Osteoblast (primary cell): Measurements from ENCODE around the gene DUT. TPM values are rescaled to one million over a fixed set of nuclear protein-coding genes. Genes with fewer than 3 reads are reported as not detected.
A peak's percentile ranks its signal among the peaks of the same experiment; 100 is the strongest.

ENCODE experiments used
- DNase-seq: peaks from one replicate; pipeline ENCODE4 v3.0.0; 2011; ENCODE audit warnings: low spot score, mixed read lengths; ENCODE audit not compliant: insufficient read length; ENCODE audit errors: missing footprints
- H2AFZ ChIP-seq: 2 replicates; pipeline ENCODE4 v1.6.0; 2011; ENCODE audit warnings: mild to moderate bottlenecking, low read length
- H3K27ac ChIP-seq: 2 replicates; pipeline ENCODE4 v1.5.1; 2011; ENCODE audit warnings: mild to moderate bottlenecking, low read depth, low read length, moderate library complexity
- H3K27me3 ChIP-seq: 2 replicates; pipeline ENCODE4 v1.6.0; 2012; ENCODE audit warnings: mild to moderate bottlenecking, control low read depth, inconsistent platforms, low read length, moderate library complexity; ENCODE audit not compliant: insufficient read depth
- H3K36me3 ChIP-seq: 2 replicates; pipeline ENCODE4 v1.5.1; 2011; ENCODE audit warnings: mild to moderate bottlenecking, low read length, control low read depth, moderate library complexity; ENCODE audit not compliant: insufficient read depth
- H3K4me1 ChIP-seq: 2 replicates; pipeline ENCODE4 v1.5.1; 2011; ENCODE audit warnings: mild to moderate bottlenecking, low read length, control low read depth, moderate library complexity; ENCODE audit not compliant: insufficient read depth
- H3K4me2 ChIP-seq: 2 replicates; pipeline ENCODE4 v1.6.0; 2011; ENCODE audit warnings: mild to moderate bottlenecking, low read length; ENCODE audit not compliant: insufficient read depth
- H3K4me3 ChIP-seq: fragments of 200-600 bp; sonication (generic); 3 replicates; pipeline ENCODE4 v1.5.1; 2012; ENCODE audit warnings: mild to moderate bottlenecking, low read length, inconsistent platforms; ENCODE audit not compliant: insufficient read depth
- H3K79me2 ChIP-seq: 2 replicates; pipeline ENCODE4 v1.6.0; 2012; ENCODE audit warnings: mild to moderate bottlenecking, low read length, control low read depth, inconsistent platforms; ENCODE audit not compliant: insufficient read depth
- H3K9me3 ChIP-seq: 2 replicates; pipeline ENCODE4 v1.5.1; 2011; ENCODE audit warnings: low read depth, low read length, control low read depth
- H4K20me1 ChIP-seq: 2 replicates; pipeline ENCODE4 v1.6.0; 2012; ENCODE audit warnings: mild to moderate bottlenecking, low read length, control low read depth; ENCODE audit not compliant: insufficient read depth
- CTCF ChIP-seq: IDR thresholded peaks from 2 replicates; pipeline ENCODE4 v1.5.1; 2011; ENCODE audit warnings: mild to moderate bottlenecking, low read depth, low read length, moderate library complexity; ENCODE audit errors: extremely low read depth
- total RNA-seq: library from RNA; depleted of rRNA; stranded (reverse); fragments of >200 nt; gene quantifications from 2 replicates; pipeline ENCODE4 v1.2.3, GENCODE V29; 2012

The DUT gene
- total RNA-seq, 1 donor: 49.2 TPM

GRCh38 chr15:48384616-48385015, 53.4 kb downstream of the DUT start:
- Histone ChIP-seq H3K27me3 (no peaks in the 10 kb centered on the region), H3K79me2 (no peaks in the 10 kb centered on the region), H3K9me3 (no peaks in the 10 kb centered on the region), H3K36me3 (no peaks in the 10 kb centered on the region), H3K4me2 (peak overlapping the region; percentile 18), H3K27ac (peak overlapping the region; percentile 74), H3K4me1 (peaks cover 30% of the 10 kb centered on the region), H2AFZ (no peak overlapping the region), H4K20me1 (no peaks in the 10 kb centered on the region), H3K4me3 (no peak overlapping the region)
- DNase-seq: no peak
- no peak for TF ChIP-seq CTCF

GRCh38 chr15:48385031-48385830, 54.0 kb downstream of the DUT start:
- peak; percentile 81 for DNase-seq
- Histone ChIP-seq H3K27me3 (no peaks in the 10 kb centered on the region), H3K4me2 (peak overlapping the region; percentile 18), H3K27ac (peak overlapping the region; percentile 74), H3K36me3 (no peaks in the 10 kb centered on the region), H3K4me1 (peaks cover 37% of the 10 kb centered on the region), H3K79me2 (no peaks in the 10 kb centered on the region), H3K4me3 (no peak overlapping the region), H3K9me3 (no peaks in the 10 kb centered on the region), H4K20me1 (no peaks in the 10 kb centered on the region), H2AFZ (no peak overlapping the region)
- TF ChIP-seq CTCF: no peak

GRCh38 chr15:48388016-48388851, 57.0 kb downstream of the DUT start:
- H3K27me3 ChIP-seq: no peaks in the 10 kb centered on the region
- peak overlapping the region; percentile 85 for H3K27ac ChIP-seq
- no peak overlapping the region for H2AFZ ChIP-seq
- H3K36me3 ChIP-seq: no peaks in the 10 kb centered on the region
- no peak overlapping the region for H3K4me3 ChIP-seq
- no peak for TF ChIP-seq CTCF
- H3K9me3 ChIP-seq: no peaks in the 10 kb centered on the region
- H3K4me2 ChIP-seq: no peak overlapping the region
- no peak for DNase-seq
- no peaks in the 10 kb centered on the region for H4K20me1 ChIP-seq
- peaks cover 42% of the 10 kb centered on the region for H3K4me1 ChIP-seq
- H3K79me2 ChIP-seq: no peaks in the 10 kb centered on the region

- H4K20me1 ChIP-seq: no peaks in the 10 kb centered on the region
- peaks cover 48% of the 10 kb centered on the region for H3K4me1 ChIP-seq
- H2AFZ ChIP-seq: no peak overlapping the region
- H3K4me3 ChIP-seq: no peak overlapping the region
- H3K27ac ChIP-seq: peak overlapping the region; percentile 85
- H3K79me2 ChIP-seq: no peaks in the 10 kb centered on the region
- no peaks in the 10 kb centered on the region for H3K27me3 ChIP-seq
- TF ChIP-seq CTCF: no peak
- no peak overlapping the region for H3K4me2 ChIP-seq
- no peak for DNase-seq
- H3K36me3 ChIP-seq: no peaks in the 10 kb centered on the region
- H3K9me3 ChIP-seq: no peaks in the 10 kb centered on the region
These were observed 57.7 kb downstream of the DUT start for GRCh38 chr15:48388910-48389309.
